GM15510 (cell line): ENCODE data around the gene PACRG.

Experiments used
- POLR2A ChIP-seq: IDR thresholded peaks from 3 replicates; pipeline ENCODE4 v1.6.1; 2011; ENCODE audit warnings: borderline replicate concordance; ENCODE audit not compliant: insufficient read length; ENCODE audit errors: extremely low read depth

The PACRG gene

DNA sequence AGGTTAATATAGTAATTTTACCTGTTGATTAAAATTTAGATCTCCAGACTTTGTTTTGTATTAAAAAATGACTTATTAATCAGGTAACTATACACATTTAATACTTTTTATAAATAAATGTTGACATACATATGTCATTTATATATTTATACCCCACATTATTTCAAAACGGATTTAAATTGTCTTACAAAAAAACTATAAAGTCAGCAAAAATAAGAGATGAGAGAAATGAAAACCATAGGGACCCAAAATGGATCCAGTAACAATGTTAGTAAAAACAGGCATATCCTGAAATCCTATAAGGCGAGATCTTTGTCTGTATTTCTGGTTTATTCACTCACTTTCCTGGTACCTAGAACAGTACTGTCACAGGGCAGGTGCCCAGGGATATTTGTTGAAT, 91.5 kb downstream of the PACRG start:
- no peak for TF ChIP-seq POLR2A

GRCh38 chr6:162821102-162821501, 93.3 kb downstream of the PACRG start:
- no peak for TF ChIP-seq POLR2A

DNA sequence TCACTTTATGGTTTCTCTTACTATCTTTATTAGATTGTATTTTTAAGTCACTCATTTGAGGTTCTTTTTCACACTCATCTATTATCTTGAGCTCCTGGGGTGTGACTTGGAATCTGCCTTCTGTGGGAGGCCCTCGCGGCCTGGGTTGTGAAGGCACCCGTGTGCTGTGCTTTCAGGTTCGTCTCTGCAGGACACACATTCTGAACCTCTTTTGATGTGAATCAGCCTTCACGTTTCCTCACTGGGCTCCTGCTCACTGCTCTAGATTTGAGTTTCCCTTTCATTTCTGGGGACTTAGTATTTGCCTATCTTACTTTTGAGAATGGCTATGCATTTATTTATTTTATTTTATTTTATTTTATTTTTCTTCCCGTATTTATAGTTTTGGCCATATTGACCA, 97.8 kb downstream of the PACRG start:
- no peak for TF ChIP-seq POLR2A

DNA sequence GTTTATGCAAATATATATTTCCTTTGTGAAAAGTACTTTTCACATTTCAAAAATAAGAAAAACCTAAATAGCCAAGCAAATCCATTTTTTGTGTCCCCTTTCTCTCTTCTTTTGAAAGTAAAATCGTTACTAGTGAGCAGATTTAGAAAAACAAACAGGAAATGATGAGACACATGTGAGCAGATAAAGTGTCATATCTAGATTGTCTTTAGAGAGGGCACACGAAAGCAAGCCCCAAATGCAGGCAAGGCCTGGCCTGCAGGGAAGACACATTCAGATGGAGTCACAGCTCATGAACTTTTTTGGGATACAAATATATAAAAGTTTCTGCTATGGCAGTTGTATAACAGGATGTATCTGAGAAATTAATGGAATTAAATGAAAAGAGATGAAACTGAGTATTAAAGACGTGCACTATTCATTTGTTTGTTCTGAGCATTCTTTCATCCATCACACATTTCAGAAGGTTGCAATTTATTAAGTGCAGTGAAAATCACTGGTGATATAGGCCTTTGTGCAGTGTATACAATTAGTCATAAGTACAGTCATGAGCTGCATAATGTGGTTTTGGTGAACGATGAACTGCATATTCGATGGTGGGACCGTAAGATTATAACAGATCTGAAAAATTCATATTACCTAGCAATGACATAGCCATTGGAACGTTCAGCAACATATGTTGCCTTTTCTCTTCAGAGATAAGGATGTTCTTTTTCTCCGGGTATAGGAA, 101.4 kb downstream of the PACRG start:
- TF ChIP-seq POLR2A: no peak

DNA sequence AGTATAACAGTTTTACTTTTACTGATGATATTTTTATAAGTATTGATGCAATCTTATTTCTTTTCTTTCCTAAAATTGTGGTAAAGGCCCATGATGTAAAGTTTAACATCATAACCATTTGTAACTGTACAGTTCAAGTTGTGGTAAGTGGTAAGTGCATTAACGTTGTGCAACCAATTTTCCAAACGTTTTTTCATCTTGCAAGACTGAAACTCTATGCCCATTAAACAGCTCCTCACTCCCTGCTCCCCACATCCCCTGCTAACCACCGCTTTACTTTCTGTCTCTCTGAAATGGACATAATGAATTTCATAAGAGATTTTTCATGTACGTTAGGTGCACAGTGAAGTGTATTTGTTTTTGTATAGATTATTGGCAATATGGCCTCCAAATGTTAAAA, 106.0 kb downstream of the PACRG start:
- TF ChIP-seq POLR2A: no peak

DNA sequence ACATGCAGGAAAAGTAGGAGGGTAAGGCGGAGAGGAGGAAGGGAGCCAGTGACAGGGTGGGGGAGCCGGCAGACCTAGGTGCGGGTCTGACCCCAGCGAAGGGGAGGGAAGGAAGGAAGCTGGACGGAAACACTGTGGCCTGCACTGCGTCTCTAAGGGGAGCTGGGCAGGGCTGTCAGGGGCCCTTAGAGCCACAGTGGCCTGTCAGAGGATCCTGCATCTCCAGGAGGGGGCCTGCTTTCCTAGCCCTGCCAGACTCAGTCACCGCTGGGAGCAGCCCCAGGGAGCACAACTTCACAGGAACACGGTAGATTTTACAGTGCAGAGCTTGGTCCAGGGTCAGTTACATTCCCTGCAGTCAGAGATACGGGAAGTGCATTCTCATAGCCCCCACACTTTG, 118.2 kb downstream of the PACRG start:
- TF ChIP-seq POLR2A: no peak

- TF ChIP-seq POLR2A: no peak
These were observed 118.9 kb downstream of the PACRG start for GRCh38 chr6:162846723-162847122.

- TF ChIP-seq POLR2A: no peak
These were observed 121.5 kb downstream of the PACRG start for GRCh38 chr6:162849269-162849668.

DNA sequence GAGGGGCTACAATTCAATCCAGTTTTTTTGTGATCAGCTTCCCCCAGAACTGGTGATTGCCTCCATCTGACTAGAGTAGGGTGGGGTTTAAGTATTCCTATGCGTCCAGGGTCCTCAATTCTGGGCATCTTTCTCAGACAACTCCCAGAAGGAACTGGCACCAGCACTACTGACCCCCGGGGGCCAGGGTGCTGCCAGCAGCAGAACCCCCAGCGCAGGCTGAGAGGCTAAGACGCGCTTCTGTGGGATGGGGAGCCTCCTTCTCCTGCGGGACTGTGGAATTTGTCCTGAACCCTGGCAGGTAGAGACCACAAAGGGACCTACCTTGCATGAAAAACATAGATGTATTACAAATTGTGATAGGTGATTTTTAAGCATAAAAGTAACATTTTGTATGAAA, 124.4 kb downstream of the PACRG start:
- no peak for TF ChIP-seq POLR2A

GRCh38 chr6:162852840-162853577, 125.2 kb downstream of the PACRG start:
- no peak for TF ChIP-seq POLR2A

GRCh38 chr6:162854228-162854627, 126.5 kb downstream of the PACRG start:
- no peak for TF ChIP-seq POLR2A

GRCh38 chr6:162854734-162855191, 127.0 kb downstream of the PACRG start:
- no peak for TF ChIP-seq POLR2A

- no peak for TF ChIP-seq POLR2A
These were observed 129.1 kb downstream of the PACRG start for GRCh38 chr6:162856885-162857284.

DNA sequence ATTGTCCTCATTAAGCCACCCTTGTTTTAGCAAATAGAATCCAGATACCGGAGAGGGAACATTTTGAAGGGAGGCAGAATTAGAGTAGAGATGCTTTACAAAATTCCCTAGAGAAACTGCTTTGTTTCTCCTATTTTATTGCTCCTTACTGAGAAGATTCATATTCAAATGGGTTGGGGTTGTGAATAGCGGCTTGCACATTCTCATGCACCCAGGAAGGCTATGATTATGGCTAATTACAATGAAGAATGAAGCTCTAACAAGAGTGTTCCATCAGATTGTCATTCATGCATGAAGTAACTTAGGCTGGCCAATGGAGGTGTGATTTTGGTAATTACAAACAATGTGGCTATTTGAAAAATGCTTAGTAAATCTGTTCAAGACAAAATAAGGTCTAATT, 129.6 kb downstream of the PACRG start:
- TF ChIP-seq POLR2A: no peak

DNA sequence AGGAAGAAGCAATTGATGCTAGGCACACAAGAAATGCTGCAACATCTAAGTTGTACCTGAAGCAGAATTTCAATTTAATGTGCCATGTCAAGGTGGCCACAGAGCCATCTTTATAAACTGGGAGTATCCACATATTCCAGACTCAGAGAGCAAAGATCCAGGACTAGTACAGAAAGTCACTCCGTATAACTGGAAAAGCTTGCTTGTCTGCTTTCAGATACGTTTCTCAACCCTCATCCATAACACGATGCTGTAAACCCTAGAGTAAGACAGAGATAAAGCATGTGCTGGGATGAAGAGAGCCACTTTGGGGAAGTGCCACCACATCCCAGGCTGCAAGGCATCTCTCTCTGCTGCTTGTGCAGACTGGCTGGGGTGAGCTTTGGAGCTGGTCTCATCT, 134.7 kb downstream of the PACRG start:
- TF ChIP-seq POLR2A: no peak

DNA sequence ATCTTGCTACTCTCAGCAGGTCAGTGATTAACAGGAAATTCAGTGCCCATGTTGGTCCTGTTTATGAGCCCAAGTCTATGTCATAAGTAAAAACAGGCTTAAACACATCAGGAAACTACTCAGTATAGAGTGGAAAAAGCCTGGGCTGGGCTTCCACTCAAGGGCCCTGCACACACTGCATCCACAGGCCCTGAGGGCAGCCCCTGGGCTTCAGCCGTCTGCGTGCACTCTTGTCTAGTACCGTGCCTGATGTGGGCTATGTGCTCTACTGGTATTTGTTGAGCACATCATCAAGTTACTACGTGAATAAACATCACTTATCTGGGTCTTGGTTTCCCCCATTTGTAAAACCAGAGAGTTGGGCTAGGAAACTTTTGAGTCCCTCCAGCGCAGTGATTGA, 135.2 kb downstream of the PACRG start:
- TF ChIP-seq POLR2A: no peak
